ENCODE measurements around the gene PCDHA9.
"Not testable (repeated sequence)": the region's sequence is repeated elsewhere in the genome, so short reads cannot be mapped to it uniquely, and the experiment has no call there.

PCDHA9 gene

GRCh38 chr5:140848139-140849102 is at the start of gene PCDHA9:
Gene PCDHA9 (plus strand): TSS chr5:140848382. CDS start chr5:140848496, 114 bp downstream.
- not testable (repeated sequence) for H3K27me3 ChIP-seq (ENCODE audit: insufficient read depth, low read length); H3K4me1 ChIP-seq (ENCODE audit: insufficient read depth, low read length); H3K9ac ChIP-seq (ENCODE audit: low read depth, low read length); H3K36me3 ChIP-seq (ENCODE audit: insufficient read depth, low read depth, low read length); H3K27ac ChIP-seq (ENCODE audit: low read length); H3K4me3 ChIP-seq (ENCODE audit: low read length)
- H3K9me3 ChIP-seq (ENCODE audit: insufficient read depth, low read depth, low read length) = peaks cover 21% of the 10 kb centered on the region; the same call in 1 of the 2 replicates

GRCh38 chr5:140800816-140801493 is 47.2 kb upstream of the PCDHA9 start, which contains the start of gene PCDHA3:
Gene PCDHA3 (plus strand): TSS chr5:140801057.
- no peak within 1 kb of the TSS for H3K4me3 ChIP-seq (ENCODE audit: low read length)
- H3K27ac ChIP-seq (ENCODE audit: low read length) = no peak within 1 kb of the TSS
- no peaks in the 10 kb centered on the region for H3K4me1 ChIP-seq (ENCODE audit: insufficient read depth, low read length)
- no peaks in the 10 kb centered on the region for H3K36me3 ChIP-seq (ENCODE audit: insufficient read depth, low read depth, low read length)
- H3K9me3 ChIP-seq (ENCODE audit: insufficient read depth, low read depth, low read length) = peaks cover 69% of the 10 kb centered on the region; the same call in 1 of the 2 replicates
- H3K9ac ChIP-seq (ENCODE audit: low read depth, low read length) = no peak within 1 kb of the TSS
- H3K27me3 ChIP-seq (ENCODE audit: insufficient read depth, low read length) = no peaks in the 10 kb centered on the region

GRCh38 chr5:140801494-140801841 is 46.7 kb upstream of the PCDHA9 start:
- Histone ChIP-seq H3K27me3 (ENCODE audit: insufficient read depth, low read length) (no peaks in the 10 kb centered on the region), H3K4me1 (ENCODE audit: insufficient read depth, low read length) (no peaks in the 10 kb centered on the region), H3K9ac (ENCODE audit: low read depth, low read length) (no peak overlapping the region), H3K4me3 (ENCODE audit: low read length) (no peak overlapping the region), H3K27ac (ENCODE audit: low read length) (no peak overlapping the region), H3K36me3 (ENCODE audit: insufficient read depth, low read depth, low read length) (no peaks in the 10 kb centered on the region), H3K9me3 (ENCODE audit: insufficient read depth, low read depth, low read length) (peaks cover 69% of the 10 kb centered on the region; the same call in 1 of the 2 replicates)

GRCh38 chr5:140802381-140802780 is 45.8 kb upstream of the PCDHA9 start:
- not testable (repeated sequence) for H3K36me3 ChIP-seq (ENCODE audit: insufficient read depth, low read depth, low read length); H3K9ac ChIP-seq (ENCODE audit: low read depth, low read length); H3K27me3 ChIP-seq (ENCODE audit: insufficient read depth, low read length); H3K4me3 ChIP-seq (ENCODE audit: low read length); H3K4me1 ChIP-seq (ENCODE audit: insufficient read depth, low read length); H3K27ac ChIP-seq (ENCODE audit: low read length)
- H3K9me3 ChIP-seq (ENCODE audit: insufficient read depth, low read depth, low read length) = peaks cover 67% of the 10 kb centered on the region; the same call in 1 of the 2 replicates

- no peaks in the 10 kb centered on the region for H3K27me3 ChIP-seq (ENCODE audit: insufficient read depth, low read length)
- H3K36me3 ChIP-seq (ENCODE audit: insufficient read depth, low read depth, low read length) = no peaks in the 10 kb centered on the region
- H3K4me1 ChIP-seq (ENCODE audit: insufficient read depth, low read length) = no peaks in the 10 kb centered on the region
- no peak overlapping the region for H3K27ac ChIP-seq (ENCODE audit: low read length)
- no peak overlapping the region for H3K9ac ChIP-seq (ENCODE audit: low read depth, low read length)
- peaks cover 63% of the 10 kb centered on the region; the same call in 1 of the 2 replicates for H3K9me3 ChIP-seq (ENCODE audit: insufficient read depth, low read depth, low read length)
- H3K4me3 ChIP-seq (ENCODE audit: low read length) = no peak overlapping the region
Measured at GRCh38 chr5:140802781-140803271, 45.4 kb upstream of the PCDHA9 start.

- no peak within 1 kb of the TSS for H3K27ac ChIP-seq (ENCODE audit: low read length)
- H3K4me1 ChIP-seq (ENCODE audit: insufficient read depth, low read length) = no peaks in the 10 kb centered on the region
- H3K9me3 ChIP-seq (ENCODE audit: insufficient read depth, low read depth, low read length) = peaks cover 32% of the 10 kb centered on the region; the same call in 1 of the 2 replicates
- no peaks in the 10 kb centered on the region for H3K27me3 ChIP-seq (ENCODE audit: insufficient read depth, low read length)
- peak within 1 kb of the TSS; percentile 38 for H3K4me3 ChIP-seq (ENCODE audit: low read length)
- no peaks in the 10 kb centered on the region for H3K36me3 ChIP-seq (ENCODE audit: insufficient read depth, low read depth, low read length)
- H3K9ac ChIP-seq (ENCODE audit: low read depth, low read length) = no peak within 1 kb of the TSS
Measured at GRCh38 chr5:140806834-140807775, 41.1 kb upstream of the PCDHA9 start, which contains the start of gene PCDHA4. Gene PCDHA4 (plus strand): TSS chr5:140807068.

- H3K36me3 ChIP-seq (ENCODE audit: insufficient read depth, low read depth, low read length); H3K4me1 ChIP-seq (ENCODE audit: insufficient read depth, low read length); H3K9ac ChIP-seq (ENCODE audit: low read depth, low read length); H3K4me3 ChIP-seq (ENCODE audit: low read length); H3K27ac ChIP-seq (ENCODE audit: low read length); H3K27me3 ChIP-seq (ENCODE audit: insufficient read depth, low read length): not testable (repeated sequence)
- H3K9me3 ChIP-seq (ENCODE audit: insufficient read depth, low read depth, low read length) = peaks cover 29% of the 10 kb centered on the region; the same call in 1 of the 2 replicates
Measured at GRCh38 chr5:140808241-140808888, 39.8 kb upstream of the PCDHA9 start.

GRCh38 chr5:140808889-140809291 is 39.3 kb upstream of the PCDHA9 start:
- Histone ChIP-seq H3K27ac (ENCODE audit: low read length) (no peak overlapping the region), H3K36me3 (ENCODE audit: insufficient read depth, low read depth, low read length) (no peaks in the 10 kb centered on the region), H3K4me3 (ENCODE audit: low read length) (no peak overlapping the region), H3K27me3 (ENCODE audit: insufficient read depth, low read length) (no peaks in the 10 kb centered on the region), H3K4me1 (ENCODE audit: insufficient read depth, low read length) (no peaks in the 10 kb centered on the region), H3K9ac (ENCODE audit: low read depth, low read length) (no peak overlapping the region), H3K9me3 (ENCODE audit: insufficient read depth, low read depth, low read length) (peaks cover 24% of the 10 kb centered on the region; the same call in 1 of the 2 replicates)

- Histone ChIP-seq H3K36me3 (ENCODE audit: insufficient read depth, low read depth, low read length) (no peaks in the 10 kb centered on the region), H3K27me3 (ENCODE audit: insufficient read depth, low read length) (no peaks in the 10 kb centered on the region)
Measured at GRCh38 chr5:140821375-140822280, 26.6 kb upstream of the PCDHA9 start, which contains the start of gene PCDHA5. Gene PCDHA5 (plus strand): TSS chr5:140821613.

GRCh38 chr5:140822281-140822629 is 25.9 kb upstream of the PCDHA9 start:
- H3K4me1 ChIP-seq (ENCODE audit: insufficient read depth, low read length) = no peaks in the 10 kb centered on the region
- H3K9me3 ChIP-seq (ENCODE audit: insufficient read depth, low read depth, low read length) = peaks cover 48% of the 10 kb centered on the region; the same call in 1 of the 2 replicates
- H3K4me3 ChIP-seq (ENCODE audit: low read length) = no peak overlapping the region
- no peak overlapping the region for H3K9ac ChIP-seq (ENCODE audit: low read depth, low read length)
- no peaks in the 10 kb centered on the region for H3K36me3 ChIP-seq (ENCODE audit: insufficient read depth, low read depth, low read length)
- H3K27me3 ChIP-seq (ENCODE audit: insufficient read depth, low read length) = no peaks in the 10 kb centered on the region
- no peak overlapping the region for H3K27ac ChIP-seq (ENCODE audit: low read length)

More at GRCh38 chr5:140821375-140822280, 26.6 kb upstream of the PCDHA9 start, which contains the start of gene PCDHA5:
- Histone ChIP-seq H3K4me3 (ENCODE audit: low read length) (no peak within 1 kb of the TSS), H3K9ac (ENCODE audit: low read depth, low read length) (no peak within 1 kb of the TSS), H3K9me3 (ENCODE audit: insufficient read depth, low read depth, low read length) (peaks cover 50% of the 10 kb centered on the region; the same call in 1 of the 2 replicates), H3K27ac (ENCODE audit: low read length) (no peak within 1 kb of the TSS), H3K4me1 (ENCODE audit: insufficient read depth, low read length) (no peaks in the 10 kb centered on the region)

Data from iPS-20b (cell line).